Lower leg skin (tissue), 4 donors: Measurements from ENCODE around the gene GPR148. TPM values are rescaled to one million over a fixed set of nuclear protein-coding genes. Genes with fewer than 3 reads are reported as not detected.

Experiments
- DNase-seq, 2 donors: peaks; one replicate each; pipeline ENCODE4 v3.0.0-alpha.2; 2019; ENCODE audit warnings: low spot score in 2 of 2
- H3K4me3 ChIP-seq: fragments of 200-600 bp; sonication (generic); 2 replicates; pipeline ENCODE4 v1.5.1; 2017; ENCODE audit warnings: mild to moderate bottlenecking, low read depth; ENCODE audit not compliant: poor library complexity, severe bottlenecking
- CTCF ChIP-seq, 3 donors: fragments of 450-650 bp; IDR thresholded peaks; one replicate each; pipeline ENCODE4 v1.5.1; 2016; ENCODE audit warnings: antibody characterized with exemption in 3 of 3, mild to moderate bottlenecking in 3 of 3, moderate library complexity in 2 of 3
- POLR2A ChIP-seq, 2 donors: fragments of 450-650 bp; IDR thresholded peaks; one replicate each; pipeline ENCODE4 v1.6.1; 2016 to 2017; ENCODE audit warnings: antibody characterized with exemption in 2 of 2, mild to moderate bottlenecking in 1 of 2, moderate library complexity in 1 of 2
- WGBS, 2 donors: methylation state at CpG; one replicate each; pipeline ENCODE4 v1.1.5; 2018; 5-methylcytosine and 5-hydroxymethylcytosine counted together
- intact Hi-C: fragments of 100-400 bp; cut with DNase I; formaldehyde crosslinking; loops from one replicate; pipeline ENCODE4 v1.15.0; 2023; ENCODE audit warnings: low total_unique reads
- total RNA-seq, 4 donors: library from RNA; depleted of rRNA; stranded (reverse); fragments of >200 nt; gene quantifications; one replicate each; pipeline ENCODE4 v1.1.0, GENCODE V29; 2016

Gene GPR148
- total RNA-seq, 4 donors from 2014 or later, result not detected

GRCh38 chr2:130756053-130756873, 27.4 kb downstream of the GPR148 start:
- WGBS, 2 donors, result 6 to 10% methylated on average over 16 to 29 of the region's 80 CpGs
- peak in 1 of 2 donors; percentile 68 for DNase-seq
- intact Hi-C loops, result no loop called here

GRCh38 chr2:130756874-130757668, 28.2 kb downstream of the GPR148 start:
- DNase-seq, result peak in 1 of 2 donors; percentile 69
- intact Hi-C loops, result no loop called here
- TF ChIP-seq POLR2A (IDR thresholded peaks at IDR 0.05), result no peak
- no peak for TF ChIP-seq CTCF (IDR thresholded peaks at IDR 0.05)
- H3K4me3 ChIP-seq, result no peak overlapping the region
- WGBS, 2 donors, result 39% methylated on average over 16 of the region's 16 CpGs

More at GRCh38 chr2:130756053-130756873, 27.4 kb downstream of the GPR148 start:
- TF ChIP-seq POLR2A (IDR thresholded peaks at IDR 0.05), result no peak
- no peak for TF ChIP-seq CTCF (IDR thresholded peaks at IDR 0.05)
- H3K4me3 ChIP-seq, result no peak overlapping the region

GRCh38 chr2:130759906-130760753, 31.3 kb downstream of the GPR148 start:
- H3K4me3 ChIP-seq, result no peak overlapping the region
- TF ChIP-seq POLR2A (IDR thresholded peaks at IDR 0.05) (no peak), CTCF (IDR thresholded peaks at IDR 0.05) (no peak)
- intact Hi-C loops, result no loop called here
- no peak for DNase-seq
- 64 to 65% methylated on average over 9 to 10 of the region's 10 CpGs for WGBS, 2 donors

GRCh38 chr2:130760754-130761751, 32.2 kb downstream of the GPR148 start:
- DNase-seq, result peak in 1 of 2 donors; percentile 75
- intact Hi-C loops, result no loop called here
- H3K4me3 ChIP-seq, result peak overlapping the region; percentile 2
- no peak for TF ChIP-seq POLR2A (IDR thresholded peaks at IDR 0.05)
- TF ChIP-seq CTCF (IDR thresholded peaks at IDR 0.05), result no peak
- WGBS, 2 donors, result 72 to 78% methylated on average over 13 to 14 of the region's 14 CpGs
